HCT116 (cell line): ENCODE measurements around the gene CNN2. TPM values are rescaled to one million over a fixed set of nuclear protein-coding genes. Genes with fewer than 3 reads are reported as not detected.

Experiments used
- ATAC-seq: fragments of 200-7000 bp; cut with Tn5 transposase; 2 replicates; pipeline ENCODE4 v1.9.1; 2020; ENCODE audit warnings: mild to moderate bottlenecking, moderate library complexity
- BruUV-seq: library from RNA; stranded (reverse); fragments of 400-500 nt; replicated peaks from 2 replicates; lab custom pipeline; 2021; lab: Mats Ljungman, UMichigan
- CTCF ChIA-PET: fragments of 300-600 bp; sonication (Branson Sonifier 250); formaldehyde crosslinking; loops from one replicate; lab custom pipeline; 2021; ENCODE audit warnings: antibody characterized with exemption; lab: Charles Lee
- POLR2A ChIA-PET: fragments of 300-600, 350-600 bp; sonication (Branson Sonifier 250); formaldehyde crosslinking; loops from one replicate; lab custom pipeline; 2021; ENCODE audit warnings: antibody characterized with exemption; lab: Charles Lee
- RAD21 ChIA-PET, 2 experiments: fragments of 300-600 bp; sonication (Branson Sonifier 250); formaldehyde crosslinking; loops; one replicate each; lab custom pipeline; 2023; ENCODE audit warnings: low total read pairs in 2 of 2; ENCODE audit not compliant: uncharacterized antibody in 2 of 2, unreplicated experiment in 2 of 2, low non-redundant PET in 1 of 2; lab: Charles Lee
- DNase-seq: peaks from one replicate; pipeline ENCODE4 v3.0.0-alpha.2; 2010; ENCODE audit warnings: low read depth, low spot score
- H2AFZ ChIP-seq: fragments of 200-600 bp; shearing (Covaris generic), sonication (generic); 2 replicates; pipeline ENCODE4 v1.6.1; 2017; ENCODE audit warnings: low read depth, mixed run types, mixed read lengths, antibody characterized with exemption, low read length; ENCODE audit not compliant: poor library complexity, severe bottlenecking
- H3K27ac ChIP-seq: 2 replicates; pipeline ENCODE4 v1.5.1; 2012; ENCODE audit warnings: low read depth, low read length
- H3K27me3 ChIP-seq: fragments of 200-600 bp; sonication (generic); 2 replicates; pipeline ENCODE4 v1.6.1; 2016; ENCODE audit warnings: mixed run types, low read length, mixed read lengths; ENCODE audit not compliant: insufficient read depth
- H3K36me3 ChIP-seq, 2 experiments: fragments of 200-500 bp in 1 of 2; fragments of 200-600 bp in 1 of 2; sonication (Bioruptor generic) in 1 of 2; sonication (generic) in 1 of 2; 2 replicates each; pipeline versions ENCODE4 v1.5.1 to v1.6.1; 2014 to 2016; ENCODE audit warnings: low read length in 2 of 2, inconsistent platforms in 1 of 2, mixed read lengths in 1 of 2, mixed run types in 1 of 2; ENCODE audit not compliant: insufficient read depth in 2 of 2, control insufficient read depth in 1 of 2
- H3K4me1 ChIP-seq, 2 experiments: fragments of 200-600 bp in 1 of 2; sonication (generic) in 1 of 2; 2 replicates each; pipeline versions ENCODE4 v1.5.1 to v1.6.1; 2012 to 2017; ENCODE audit warnings: low read length in 2 of 2, inconsistent platforms in 1 of 2, mild to moderate bottlenecking in 1 of 2, mixed read lengths in 1 of 2, mixed run types in 1 of 2, moderate library complexity in 1 of 2; ENCODE audit not compliant: insufficient read depth in 2 of 2, control insufficient read depth in 1 of 2
- H3K4me2 ChIP-seq: fragments of 200-600 bp; sonication (generic); 2 replicates; pipeline ENCODE4 v1.6.1; 2017; ENCODE audit warnings: mixed run types, low read length, mixed read lengths
- H3K4me3 ChIP-seq, 2 experiments: fragments of 200-600 bp in 1 of 2; sonication (generic) in 1 of 2; replicated peaks in 1 of 2; 2 replicates each; pipeline ENCODE4 v1.5.1; 2011 to 2016; ENCODE audit warnings: low read length in 2 of 2, control low read depth in 1 of 2, low read depth in 1 of 2, mild to moderate bottlenecking in 1 of 2, mixed read lengths in 1 of 2, mixed run types in 1 of 2
- H3K79me2 ChIP-seq: fragments of 200-600 bp; sonication (generic); 2 replicates; pipeline ENCODE4 v1.6.1; 2017; ENCODE audit warnings: mild to moderate bottlenecking, mixed run types, low read length, moderate library complexity, mixed read lengths; ENCODE audit not compliant: insufficient read depth
- H3K9ac ChIP-seq: fragments of 200-600 bp; sonication (generic); 2 replicates; pipeline ENCODE4 v1.6.1; 2016; ENCODE audit warnings: low read length, mixed read lengths
- H3K9me2 ChIP-seq: fragments of 200-600 bp; sonication (generic), shearing (Covaris generic); 2 replicates; pipeline ENCODE4 v1.6.1; 2017; ENCODE audit warnings: mixed run types, mild to moderate bottlenecking, moderate library complexity; ENCODE audit not compliant: insufficient read depth
- H3K9me3 ChIP-seq, 2 experiments: fragments of 200-500 bp in 1 of 2; fragments of 200-600 bp in 1 of 2; sonication (Bioruptor generic) in 1 of 2; sonication (generic) in 1 of 2; 2 replicates each; pipeline ENCODE4 v1.6.1; 2014 to 2017; ENCODE audit warnings: low read length in 2 of 2, mixed read lengths in 2 of 2, inconsistent platforms in 1 of 2, low read depth in 1 of 2, mild to moderate bottlenecking in 1 of 2, mixed run types in 1 of 2, moderate library complexity in 1 of 2; ENCODE audit not compliant: control insufficient read depth in 1 of 2, insufficient read depth in 1 of 2
- H4K20me1 ChIP-seq: fragments of 200-600 bp; sonication (generic), shearing (Covaris generic); 2 replicates; pipeline ENCODE4 v1.6.1; 2017; ENCODE audit warnings: mixed run types, mild to moderate bottlenecking, moderate library complexity; ENCODE audit not compliant: insufficient read depth
- CTCF ChIP-seq, 3 experiments: fragments of 200-600 bp in 1 of 3; sonication (generic) in 1 of 3; IDR thresholded peaks in 2 of 3; conservative IDR thresholded peaks in 1 of 3; 2 replicates each; pipeline ENCODE4 v1.5.1; 2012 to 2017; ENCODE audit warnings: low read depth in 2 of 3, low read length in 2 of 3, antibody characterized with exemption in 1 of 3, borderline replicate concordance in 1 of 3, control low read depth in 1 of 3, mild to moderate bottlenecking in 1 of 3, mixed read lengths in 1 of 3, mixed run types in 1 of 3, moderate library complexity in 1 of 3; ENCODE audit not compliant: insufficient read depth in 1 of 3
- EGR1 ChIP-seq: IDR thresholded peaks from 2 replicates; pipeline ENCODE4 v1.6.1; 2012; ENCODE audit warnings: low read depth
- ELF1 ChIP-seq: IDR thresholded peaks from 2 replicates; pipeline ENCODE4 v1.6.1; 2012; ENCODE audit warnings: low read depth, borderline replicate concordance
- EZH2phosphoT487 ChIP-seq: fragments of 200-600 bp; IDR thresholded peaks from 2 replicates; pipeline ENCODE4 v1.6.1; 2018; ENCODE audit warnings: antibody characterized with exemption, borderline replicate concordance
- MAX ChIP-seq: IDR thresholded peaks from 2 replicates; pipeline ENCODE4 v1.6.1; 2012
- REST ChIP-seq: IDR thresholded peaks from 2 replicates; pipeline ENCODE4 v1.6.1; 2012; ENCODE audit warnings: low read depth
- SP1 ChIP-seq: IDR thresholded peaks from 2 replicates; pipeline ENCODE4 v1.6.1; 2012; ENCODE audit warnings: low read depth
- ZFX ChIP-seq: fragments of 450-650 bp; IDR thresholded peaks from 2 replicates; pipeline ENCODE4 v1.6.1; 2017
- intact Hi-C: fragments of 100-400 bp; cut with micrococcal nuclease; formaldehyde crosslinking; loops from 2 replicates; pipeline ENCODE4 v1.10.0; 2022
- total RNA-seq: library from RNA; stranded (reverse); gene quantifications from one replicate; pipeline ENCODE4 v1.2.1, GENCODE V29; 2021; ENCODE audit not compliant: unreplicated experiment

Gene CNN2
- total RNA-seq, 1 experiment from 2014 or later = 212 TPM

DNA sequence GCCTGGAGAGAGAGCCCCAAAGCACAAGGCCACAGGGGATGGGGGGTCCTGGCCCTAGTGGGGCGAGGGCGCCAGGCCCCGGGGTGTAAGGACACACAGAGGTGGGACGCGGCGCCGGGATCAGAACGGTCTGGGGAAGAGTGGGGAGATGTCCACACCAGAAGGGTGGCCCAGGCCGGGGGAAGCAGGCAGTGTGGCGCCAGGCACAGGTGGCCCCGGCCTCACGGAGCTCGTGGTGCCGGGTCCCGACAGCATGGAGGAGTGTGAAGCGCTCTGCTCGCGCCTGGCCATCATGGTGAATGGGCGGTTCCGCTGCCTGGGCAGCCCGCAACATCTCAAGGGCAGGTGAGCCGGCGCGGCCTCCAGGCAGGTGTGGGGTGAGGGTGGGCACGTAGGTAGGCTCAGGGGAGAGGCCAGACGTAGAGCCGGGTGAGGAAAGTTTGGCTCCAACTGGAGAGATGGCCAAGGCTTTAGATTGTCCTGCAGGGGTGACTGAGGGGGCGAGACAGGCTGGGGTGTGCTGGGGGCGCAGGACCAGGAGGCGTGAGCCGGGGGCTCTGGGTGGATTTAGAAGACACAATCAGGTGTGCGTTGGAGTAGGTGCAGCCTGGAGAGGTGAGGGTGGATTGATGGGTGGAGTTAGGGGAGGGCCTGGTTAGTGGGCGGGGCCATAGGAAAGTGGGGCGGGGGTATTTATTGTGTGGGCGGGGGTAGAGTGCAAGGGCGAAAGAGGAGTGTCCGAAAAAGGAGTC lies 37.7 kb downstream of the CNN2 start:
- CTCF ChIA-PET = interaction anchor here (0.6 to 2.5 kb wide), 12 partner anchors 12 to 202 kb away, joined by 3 to 20 read pairs (median 4); partner anchors contain the start of genes ABCA7, ATP5F1D and GPX4
- H3K4me3 ChIP-seq = peak overlapping the region; percentile 64 to 78

DNA sequence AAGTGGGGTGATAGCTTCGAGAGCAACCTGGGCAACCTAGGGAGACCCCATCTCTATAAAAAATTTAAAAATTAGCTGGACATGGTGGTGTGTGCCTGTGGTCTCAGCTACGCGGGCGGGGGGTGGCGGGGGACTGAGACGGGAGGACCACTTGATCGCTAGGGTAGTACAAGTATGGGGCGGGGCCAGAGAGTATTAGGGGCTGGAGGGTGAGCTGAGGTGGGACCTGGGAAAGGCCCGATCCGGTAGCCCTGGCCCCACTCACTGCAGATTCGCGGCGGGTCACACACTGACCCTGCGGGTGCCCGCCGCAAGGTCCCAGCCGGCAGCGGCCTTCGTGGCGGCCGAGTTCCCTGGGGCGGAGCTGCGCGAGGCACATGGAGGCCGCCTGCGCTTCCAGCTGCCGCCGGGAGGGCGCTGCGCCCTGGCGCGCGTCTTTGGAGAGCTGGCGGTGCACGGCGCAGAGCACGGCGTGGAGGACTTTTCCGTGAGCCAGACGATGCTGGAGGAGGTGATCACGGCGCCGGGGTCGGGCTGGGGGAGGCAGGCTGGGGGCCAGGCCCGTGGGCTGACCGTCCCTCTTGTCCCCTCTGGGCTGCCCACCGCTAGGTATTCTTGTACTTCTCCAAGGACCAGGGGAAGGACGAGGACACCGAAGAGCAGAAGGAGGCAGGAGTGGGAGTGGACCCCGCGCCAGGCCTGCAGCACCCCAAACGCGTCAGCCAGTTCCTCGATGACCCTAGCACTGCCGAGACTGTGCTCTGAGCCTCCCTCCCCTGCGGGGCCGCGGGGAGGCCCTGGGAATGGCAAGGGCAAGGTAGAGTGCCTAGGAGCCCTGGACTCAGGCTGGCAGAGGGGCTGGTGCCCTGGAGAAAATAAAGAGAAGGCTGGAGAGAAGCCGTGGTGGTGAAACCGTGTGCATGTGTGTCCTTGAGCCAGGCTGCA lies 38.5 kb downstream of the CNN2 start:
- Histone ChIP-seq H3K36me3 (0 out of 4 replicates have a peak, but pooled peaks cover 0 to 3% of the 10 kb centered on the region in 2 experiments), H3K27me3 (no peaks in the 10 kb centered on the region), H3K9me2 (no peaks in the 10 kb centered on the region), H3K4me2 (peak overlapping the region; percentile 94), H3K4me3 (peak overlapping the region; percentile 64 to 78), H3K9me3 (no peaks in the 10 kb centered on the region), H3K79me2 (peaks cover 26% of the 10 kb centered on the region; the same call in 1 of the 2 replicates), H2AFZ (no peak overlapping the region), H4K20me1 (no peaks in the 10 kb centered on the region), H3K9ac (peak overlapping the region; percentile 92), H3K27ac (peak overlapping the region; percentile 100), H3K4me1 (peaks cover 36 to 71% of the 10 kb centered on the region in 2 experiments)
- ChIA-PET RAD21 (interaction anchor here (0.6 to 1.0 kb wide), 3 partner anchors 29 to 38 kb away, joined by 3 to 5 read pairs (median 3); partner anchors contain the start of gene CNN2 (in 1 of the 2)), CTCF (interaction anchor here (0.6 to 2.5 kb wide), 16 partner anchors 10 to 201 kb away, joined by 3 to 20 read pairs (median 4); partner anchors contain the start of genes ABCA7, ATP5F1D and GPX4), POLR2A (interaction anchor here (0.7 to 2.4 kb wide), 12 partner anchors 9 to 204 kb away, joined by 3 to 8 read pairs (median 4); partner anchors contain the start of genes ABCA7, CIRBP and CNN2)
- DNase-seq = peak; percentile 56
- intact Hi-C loops = loop anchor here (5.0 kb wide), 1 partner anchor 37 kb away; the partner anchor contains the start of gene GPX4
- peak; percentile 62 for ATAC-seq
- TSS peak; percentile 50 for BruUV-seq
- TF ChIP-seq REST = no peak
- TF ChIP-seq CTCF (IDR thresholded peaks at IDR 0.05 in 2 of 3, conservative IDR thresholded peaks at IDR 0.05 in 1 of 3; ENCODE audit: borderline replicate concordance in 1 of 3, insufficient read depth in 1 of 3, low read depth in 2 of 3, low read length in 2 of 3) = peak in 2 of 3 experiments; percentile 70 to 83; a peak in 4 of 6 replicates
- TF ChIP-seq SP1 = 0 out of 2 replicates have a peak, but pooled peaks have one; percentile 9
- TF ChIP-seq ZFX = peak; percentile 18; the same call in 1 of the 2 replicates
- TF ChIP-seq MAX = peak; percentile 97

More for the DNA sequence above, 37.7 kb downstream of the CNN2 start:
- Histone ChIP-seq H4K20me1 (no peaks in the 10 kb centered on the region), H3K36me3 (0 out of 4 replicates have a peak, but pooled peaks cover 0 to 3% of the 10 kb centered on the region in 2 experiments), H3K79me2 (peaks cover 26% of the 10 kb centered on the region; the same call in 1 of the 2 replicates), H3K9me3 (no peaks in the 10 kb centered on the region), H3K4me1 (peaks cover 30 to 66% of the 10 kb centered on the region in 2 experiments), H3K27me3 (no peaks in the 10 kb centered on the region), H3K27ac (peak overlapping the region; percentile 100), H2AFZ (no peak overlapping the region), H3K9me2 (no peaks in the 10 kb centered on the region), H3K4me2 (peak overlapping the region; percentile 94), H3K9ac (peak overlapping the region; percentile 92)
- ChIA-PET RAD21 (interaction anchor here in 1 of 2 experiments (1.0 kb wide), 1 partner anchor 37 kb away, joined by 3 read pairs; the partner anchor contains the start of gene CNN2), POLR2A (interaction anchor here (0.7 to 2.4 kb wide), 8 partner anchors 8 to 49 kb away, joined by 3 to 8 read pairs (median 4); partner anchors contain the start of gene ABCA7)
- DNase-seq = no peak
- intact Hi-C loops = loop anchor here (5.0 kb wide), 1 partner anchor 38 kb away; the partner anchor contains the start of gene GPX4
- TF ChIP-seq ELF1 (no peak), EZH2phosphoT487 (no peak), EGR1 (peak; percentile 50; the same call in 1 of the 2 replicates)
- no TSS peak for BruUV-seq
- peak; percentile 41 for ATAC-seq
